ENCODE results near the gene PLIN3. TPM values are rescaled to one million over a fixed set of nuclear protein-coding genes. Genes with fewer than 3 reads are reported as not detected.

The PLIN3 gene
- total and polyA plus RNA-seq, 2 donors (not counting 3 experiments of a cell fraction or from before 2014, with no cell fraction given), result 76.8 to 88.9 TPM

DNA sequence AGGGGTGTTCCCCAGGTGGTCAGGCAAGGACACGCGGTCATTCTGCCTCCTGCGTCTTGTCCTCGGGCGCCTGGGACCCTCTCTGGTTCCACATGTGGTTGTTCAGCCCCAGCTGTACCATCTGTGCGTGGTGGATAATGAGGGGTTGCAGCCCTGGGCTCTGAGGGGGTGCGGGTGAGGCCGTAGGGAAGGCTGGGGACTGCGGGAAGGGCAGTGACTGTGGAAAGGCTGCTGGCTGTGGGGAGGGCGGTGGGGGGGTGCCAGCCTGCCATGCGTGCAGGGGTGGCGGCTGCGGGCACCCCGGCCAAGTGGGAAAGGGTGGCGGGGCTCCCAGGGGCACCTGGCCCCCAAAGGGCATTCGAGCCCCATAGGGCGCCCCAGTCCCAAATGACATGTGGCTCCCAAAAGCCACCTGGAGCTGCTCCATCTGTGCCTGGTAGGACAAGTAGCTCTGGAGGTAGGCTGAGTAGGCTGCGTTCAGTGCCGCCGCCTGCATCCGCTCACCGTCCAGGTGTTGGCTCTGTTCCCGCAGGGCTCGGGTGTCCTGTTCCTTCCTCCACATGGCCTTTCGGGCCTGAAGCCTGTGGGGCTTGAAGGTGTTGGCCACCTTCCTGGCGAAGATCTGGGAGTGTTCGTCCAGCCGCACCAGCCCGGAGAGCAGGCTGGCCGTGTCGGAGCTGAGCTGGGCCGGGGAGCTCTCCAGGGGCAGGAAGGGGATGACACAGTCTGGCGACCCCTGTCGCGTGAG lies 51.1 kb downstream of the PLIN3 start:
- H3K4me2 ChIP-seq (ENCODE audit: insufficient read depth, low read length), result no peak overlapping the region
- FAIRE-seq, result no peak
- CTCF ChIA-PET, result interaction anchor here (3.5 to 3.6 kb wide), 2 partner anchors 14 to 35 kb away, joined by 20 read pairs; partner anchors contain the start of gene TICAM1
- no peak overlapping the region for H3K9ac ChIP-seq (replicated peaks; ENCODE audit: extremely low read depth, insufficient read depth, low read length)
- intact Hi-C loops (cut with micrococcal nuclease) (no loop called here), dilution Hi-C loops (cut with MboI; ENCODE audit: extremely low pct_ligation_motif_present, low sequenced_read_pairs) (no loop called here)
- H3K27me3 ChIP-seq (ENCODE audit: control insufficient read depth in 2 of 2, insufficient read depth in 2 of 2, low read length in 2 of 2), result no peaks in the 10 kb centered on the region
- peaks cover 5% of the 10 kb centered on the region for H3K4me1 ChIP-seq (ENCODE audit: control insufficient read depth, extremely low read depth, insufficient read depth, low read length)
- H2AFZ ChIP-seq (ENCODE audit: low read depth, low read length), result no peak overlapping the region
- H3K27ac ChIP-seq (ENCODE audit: insufficient read depth, low read depth, low read length), result no peak overlapping the region
- no peaks in the 10 kb centered on the region for H3K79me2 ChIP-seq (ENCODE audit: control insufficient read depth, insufficient read depth, low read length)
- no peaks in the 10 kb centered on the region for H4K20me1 ChIP-seq (replicated peaks; ENCODE audit: control insufficient read depth, extremely low read depth, insufficient read depth, low read length)
- TF ChIP-seq FOS (IDR thresholded peaks at IDR 0.05; ENCODE audit: borderline replicate concordance, insufficient read depth, low read length), result no peak
- TF ChIP-seq, protein P1, sequence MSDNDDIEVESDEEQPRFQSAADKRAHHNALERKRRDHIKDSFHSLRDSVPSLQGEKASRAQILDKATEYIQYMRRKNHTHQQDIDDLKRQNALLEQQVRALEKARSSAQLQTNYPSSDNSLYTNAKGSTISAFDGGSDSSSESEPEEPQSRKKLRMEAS (IDR thresholded peaks at IDR 0.05; ENCODE audit: insufficient read depth, insufficient read length), result no peak
- no peak for TF ChIP-seq JUN (IDR thresholded peaks at IDR 0.05; ENCODE audit: borderline replicate concordance, insufficient read depth, insufficient read length, low read depth)
- TF ChIP-seq, protein P2, sequence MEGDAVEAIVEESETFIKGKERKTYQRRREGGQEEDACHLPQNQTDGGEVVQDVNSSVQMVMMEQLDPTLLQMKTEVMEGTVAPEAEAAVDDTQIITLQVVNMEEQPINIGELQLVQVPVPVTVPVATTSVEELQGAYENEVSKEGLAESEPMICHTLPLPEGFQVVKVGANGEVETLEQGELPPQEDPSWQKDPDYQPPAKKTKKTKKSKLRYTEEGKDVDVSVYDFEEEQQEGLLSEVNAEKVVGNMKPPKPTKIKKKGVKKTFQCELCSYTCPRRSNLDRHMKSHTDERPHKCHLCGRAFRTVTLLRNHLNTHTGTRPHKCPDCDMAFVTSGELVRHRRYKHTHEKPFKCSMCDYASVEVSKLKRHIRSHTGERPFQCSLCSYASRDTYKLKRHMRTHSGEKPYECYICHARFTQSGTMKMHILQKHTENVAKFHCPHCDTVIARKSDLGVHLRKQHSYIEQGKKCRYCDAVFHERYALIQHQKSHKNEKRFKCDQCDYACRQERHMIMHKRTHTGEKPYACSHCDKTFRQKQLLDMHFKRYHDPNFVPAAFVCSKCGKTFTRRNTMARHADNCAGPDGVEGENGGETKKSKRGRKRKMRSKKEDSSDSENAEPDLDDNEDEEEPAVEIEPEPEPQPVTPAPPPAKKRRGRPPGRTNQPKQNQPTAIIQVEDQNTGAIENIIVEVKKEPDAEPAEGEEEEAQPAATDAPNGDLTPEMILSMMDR (IDR thresholded peaks at IDR 0.05; ENCODE audit: extremely low read depth in 1 of 2, insufficient read depth in 1 of 2, low read depth in 1 of 2, low read length in 2 of 2), result no peak
- no peak for TF ChIP-seq POLR2AphosphoS5 (IDR thresholded peaks at IDR 0.05; ENCODE audit: insufficient read depth, low read depth, low read length)
- no peak for TF ChIP-seq POLR2A (IDR thresholded peaks at IDR 0.05; ENCODE audit: low read depth, low read length)
- no peak for TF ChIP-seq MYC (IDR thresholded peaks at IDR 0.05; ENCODE audit: low read depth, low read length)
- no peak for TF ChIP-seq GATA2 (IDR thresholded peaks at IDR 0.05; ENCODE audit: insufficient read depth, insufficient read length, low read depth, low read length)
- TF ChIP-seq EZH2 (IDR thresholded peaks at IDR 0.05; ENCODE audit: borderline replicate concordance, low read depth, low read length, severe bottlenecking), result no peak
- H3K36me3 ChIP-seq (ENCODE audit: control insufficient read depth in 2 of 2, extremely low read depth in 1 of 2, insufficient read depth in 2 of 2, low read length in 2 of 2), result peaks cover 0 to 13% of the 10 kb centered on the region in 2 experiments
- no TSS peak for BruUV-seq (replicated peaks)
- no peak overlapping the region for H3K4me3 ChIP-seq (replicated peaks in 1 of 3; ENCODE audit: insufficient read depth in 1 of 3, low read depth in 1 of 3, low read length in 3 of 3)
- DNase-seq (ENCODE audit: low read depth, low spot score), result no peak
- H3K9me1 ChIP-seq (replicated peaks; ENCODE audit: control insufficient read depth, extremely low read depth, insufficient read depth, low read length), result no peaks in the 10 kb centered on the region
- H3K9me3 ChIP-seq (replicated peaks; ENCODE audit: control insufficient read depth, insufficient read depth, low read length), result no peaks in the 10 kb centered on the region
- POLR2A ChIA-PET, result no interaction called here
